Pancreas (tissue), 10 donors: ENCODE results near the gene CAMKMT. TPM values are rescaled to one million over a fixed set of nuclear protein-coding genes. Genes with fewer than 3 reads are reported as not detected.

Experiments
- ATAC-seq, 4 donors: fragments of 200-7000 bp; cut with Tn5 transposase; one replicate each; pipeline versions ENCODE4 v1.8.0 to v1.9.1; 2020; ENCODE audit warnings: mild to moderate bottlenecking in 4 of 4, moderate library complexity in 4 of 4
- DNase-seq, 6 donors: peaks; one replicate each; pipeline ENCODE4 v3.0.0-alpha.2; 2020
- FAIRE-seq: peaks from 2 replicates; lab custom pipeline; 2012; peaks lifted over from hg19 to GRCh38; lab: Jason Lieb, UNC
- H3K27ac ChIP-seq, 4 donors: fragments of 200-600 bp; sonication (generic); 1 replicate in 3 of 4; 2 replicates in 1 of 4; pipeline versions ENCODE4 v1.5.0 to v1.8.0; 2020
- H3K27me3 ChIP-seq, 4 donors: fragments of 200-600 bp; one replicate each; pipeline ENCODE4 v1.8.0; 2021
- H3K36me3 ChIP-seq, 3 donors: fragments of 200-600 bp; sonication (generic) in 1 of 3; one replicate each; pipeline versions ENCODE4 v1.5.0 to v1.8.0; 2020 to 2021
- H3K4me1 ChIP-seq, 3 donors: fragments of 200-600 bp; one replicate each; pipeline ENCODE4 v1.8.0; 2021
- H3K4me3 ChIP-seq, 4 donors: fragments of 200-600 bp; sonication (generic) in 2 of 4; one replicate each; pipeline versions ENCODE4 v1.5.0 to v1.8.0; 2020 to 2021
- H3K9me3 ChIP-seq, 4 donors: fragments of 200-600 bp; one replicate each; pipeline ENCODE4 v1.8.0; 2021
- CTCF ChIP-seq, 4 donors: fragments of 200-600 bp; sonication (generic) in 3 of 4; IDR thresholded peaks; one replicate each; pipeline versions ENCODE4 v1.5.0 to v1.8.0; 2021; ENCODE audit warnings: antibody characterized with exemption in 4 of 4
- WGBS, 2 donors: extraction: QIAGEN DNeasy Blood & Tissue Kit; methylation state at CpG; one replicate each; pipeline ENCODE4 v1.1.7; 2013; 5-methylcytosine and 5-hydroxymethylcytosine counted together
- intact Hi-C, 3 donors: fragments of 100-400 bp; cut with DNase I; formaldehyde crosslinking; loops; one replicate each; pipeline versions ENCODE4 v1.11.1 to v1.14.2; 2022
- polyA plus RNA-seq, 2 donors: library from polyadenylated mRNA; stranded (reverse); fragments of 200-250 nt; gene quantifications; one replicate each; pipeline ENCODE4 v1.2.3, GENCODE V29; 2013
- total RNA-seq, 6 donors: library from RNA; stranded (reverse); fragmentation: NEBNext Ultra II Directional in 4 of 6; extraction: Animal tissue kit (Norgen Biotek cat#: 25700) in 4 of 6; gene quantifications; one replicate each; pipeline versions ENCODE4 v1.2.1 to v1.2.4, GENCODE V29; 2021 to 2023
- donor health status: healthy with polysubstance abuse.
- donor health status: DM: no; HTN: no; CAD: no; lungs with moderate emphysema.
- donor health status: DM: no; HTN: no; CAD: no.
- donor health status: control.
- donor health status: control.
- donor health status: Bipolar disorder and iron deficiency.
- donor health status: DM: yes; HTN: yes; CAD: no.
- donor health status: DM: no; HTN: no; CAD: no.
- donor health status: DM: no; HTN: no; CAD: no.
- donor health status: DM: yes; HTN: yes; CAD: no.

The CAMKMT gene
- total and polyA plus RNA-seq, 8 donors = 4.6 to 11.9 (median 8.3) TPM

DNA sequence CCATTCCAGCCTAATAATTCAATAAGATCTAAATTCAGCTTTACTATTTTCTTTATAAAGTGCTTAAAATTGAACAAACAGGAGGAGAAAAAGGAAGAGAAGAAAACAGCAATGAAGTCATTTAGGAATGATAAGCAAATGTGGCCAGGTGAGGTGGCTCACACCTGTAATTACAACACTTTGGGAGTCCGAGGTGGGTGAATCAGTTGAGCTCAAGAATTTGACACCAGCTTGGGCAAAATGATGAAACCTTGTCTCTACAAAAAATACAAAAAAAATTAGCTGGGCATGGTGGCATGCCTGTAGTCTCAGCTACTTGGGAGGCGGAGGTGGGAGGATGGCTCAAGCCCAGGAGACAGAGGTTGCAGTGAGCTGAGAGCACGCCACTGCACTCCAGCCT is 129.0 kb downstream of the CAMKMT start:
- Histone ChIP-seq H3K4me1 (no peaks in the 10 kb centered on the region), H3K27ac (no peak overlapping the region), H3K36me3 (no peaks in the 10 kb centered on the region), H3K27me3 (no peaks in the 10 kb centered on the region), H3K4me3 (no peak overlapping the region), H3K9me3 (no peaks in the 10 kb centered on the region)
- no peak for TF ChIP-seq CTCF (IDR thresholded peaks at IDR 0.05)
- FAIRE-seq (no peak), ATAC-seq (no peak), DNase-seq (no peak)
- intact Hi-C loops = no loop called here
- WGBS, 2 donors = 95 to 99% methylated on average over 3 of the region's 3 CpGs

DNA sequence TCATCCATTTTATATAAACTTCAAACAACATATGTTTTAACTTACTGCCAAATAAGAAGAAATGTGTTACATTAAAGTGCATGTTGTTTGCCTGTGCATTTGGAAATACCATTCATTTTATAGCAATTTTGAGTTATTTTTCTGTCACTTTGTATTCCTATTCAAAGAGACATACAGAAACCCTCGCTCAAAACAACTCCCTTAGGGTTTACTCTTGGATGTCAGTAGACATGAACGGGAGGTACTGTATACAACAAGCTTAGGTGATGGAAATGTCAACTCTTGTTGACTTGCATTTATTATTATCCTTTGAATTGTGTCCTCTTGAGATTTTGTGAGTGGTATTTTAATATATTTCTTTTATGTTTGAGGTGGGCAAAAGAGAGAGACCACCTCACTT is 132.3 kb downstream of the CAMKMT start:
- Histone ChIP-seq H3K27ac (no peak overlapping the region), H3K9me3 (no peaks in the 10 kb centered on the region), H3K27me3 (no peaks in the 10 kb centered on the region), H3K4me3 (no peak overlapping the region), H3K36me3 (no peaks in the 10 kb centered on the region), H3K4me1 (no peaks in the 10 kb centered on the region)
- ATAC-seq = no peak
- no peak for TF ChIP-seq CTCF (IDR thresholded peaks at IDR 0.05)
- 97 to 98% methylated on average over 2 of the region's 2 CpGs for WGBS, 2 donors
- no peak for FAIRE-seq
- no peak for DNase-seq
- intact Hi-C loops = no loop called here

GRCh38 chr2:44495035-44495434 is 133.3 kb downstream of the CAMKMT start:
- intact Hi-C loops = no loop called here

DNA sequence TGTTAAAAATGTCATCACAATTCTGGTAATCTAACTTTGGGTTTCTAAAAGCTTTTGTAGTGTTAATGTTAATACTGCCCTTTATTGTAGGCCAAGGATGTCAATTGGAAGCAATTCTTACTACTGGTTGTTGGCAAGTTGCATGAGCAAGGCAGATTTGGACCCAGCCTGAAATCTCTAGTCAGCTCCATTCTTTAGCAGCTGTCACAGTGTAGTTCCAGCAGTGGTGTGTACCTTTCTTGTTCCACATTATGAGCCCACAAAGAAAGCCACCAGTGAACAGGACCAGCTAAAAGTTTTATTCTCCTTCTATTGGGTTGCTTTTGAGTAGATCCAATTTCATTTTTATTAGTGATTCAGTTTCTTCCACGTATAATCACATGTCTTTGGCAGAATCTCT is 133.8 kb downstream of the CAMKMT start:
- no peak for ATAC-seq

More at GRCh38 chr2:44495035-44495434, 133.3 kb downstream of the CAMKMT start:
- Histone ChIP-seq H3K4me1 (no peaks in the 10 kb centered on the region), H3K27ac (no peak overlapping the region), H3K36me3 (no peaks in the 10 kb centered on the region), H3K4me3 (no peak overlapping the region), H3K9me3 (no peaks in the 10 kb centered on the region), H3K27me3 (no peaks in the 10 kb centered on the region)
- WGBS, 2 donors = 95 to 99% methylated on average over 3 of the region's 3 CpGs
- DNase-seq (no peak), FAIRE-seq (no peak), ATAC-seq (no peak)
- no peak for TF ChIP-seq CTCF (IDR thresholded peaks at IDR 0.05)

More for the DNA sequence above, 133.8 kb downstream of the CAMKMT start:
- no peak overlapping the region for H3K27ac ChIP-seq
- H3K27me3 ChIP-seq = no peaks in the 10 kb centered on the region
- no peaks in the 10 kb centered on the region for H3K36me3 ChIP-seq
- H3K4me3 ChIP-seq = no peak overlapping the region
- no peaks in the 10 kb centered on the region for H3K9me3 ChIP-seq
- intact Hi-C loops = no loop called here
- no peak for DNase-seq
- 83 to 89% methylated on average over 1 of the region's 1 CpG for WGBS, 2 donors
- TF ChIP-seq CTCF (IDR thresholded peaks at IDR 0.05) = no peak
- no peak for FAIRE-seq
- peaks cover 0 to 4% (median 0%) of the 10 kb centered on the region in 3 donors for H3K4me1 ChIP-seq
